T-helper 17 cell (primary cell): ENCODE results near the gene PLCB3. TPM values are rescaled to one million over a fixed set of nuclear protein-coding genes. Genes with fewer than 3 reads are reported as not detected.
"Not testable (repeated sequence)": the region's sequence is repeated elsewhere in the genome, so short reads cannot be mapped to it uniquely, and the experiment has no call there.

ENCODE experiments used
- ATAC-seq: fragments of 150-1000 bp; cut with Tn5 transposase; 2 replicates; pipeline ENCODE4 v1.10.0; 2021; ENCODE audit warnings: mild to moderate bottlenecking, moderate library complexity
- DNase-seq, 3 donors: peaks; one replicate each; pipeline versions ENCODE4 v3.0.0 to v3.0.0-alpha.2; 2020 to 2021
- H3K9me3 ChIP-seq: one replicate; pipeline ENCODE4 v1.7.0; 2013; ENCODE audit warnings: low read length, mild to moderate bottlenecking; ENCODE audit not compliant: control insufficient read depth, poor library complexity, severe bottlenecking
- H3K27ac Mint-ChIP-seq: one replicate; pipeline ENCODE4 v1.8.0; 2022; ENCODE audit warnings: mild to moderate bottlenecking, moderate library complexity, mixed read lengths
- H3K27me3 Mint-ChIP-seq: one replicate; pipeline ENCODE4 v1.8.0; 2022; ENCODE audit warnings: mixed read lengths
- H3K36me3 Mint-ChIP-seq: one replicate; pipeline ENCODE4 v1.8.0; 2022; ENCODE audit warnings: low read depth, mixed read lengths
- H3K4me1 Mint-ChIP-seq: one replicate; pipeline ENCODE4 v1.8.0; 2022; ENCODE audit warnings: mild to moderate bottlenecking, mixed read lengths
- H3K4me3 Mint-ChIP-seq: one replicate; pipeline ENCODE4 v1.8.0; 2022; ENCODE audit warnings: mild to moderate bottlenecking, moderate library complexity, mixed read lengths
- total RNA-seq, 4 donors: library from RNA in 2 of 4; stranded (reverse) in 2 of 4; gene quantifications; one replicate each; pipeline ENCODE4 v1.2.3 and lab custom pipeline; 2022 to 2026

PLCB3 gene
- total RNA-seq, 2 donors from 2014 or later: 5.9 TPM

GRCh38 chr11:64314146-64314804, 62.9 kb downstream of the PLCB3 start:
- Mint-ChIP-seq H3K4me1 (peaks cover 30% of the 10 kb centered on the region), H3K27me3 (no peaks in the 10 kb centered on the region), H3K27ac (peak overlapping the region; percentile 77), H3K36me3 (no peaks in the 10 kb centered on the region), H3K4me3 (no peak overlapping the region)
- DNase-seq (no peak), ATAC-seq (no peak)
- no peaks in the 10 kb centered on the region for H3K9me3 ChIP-seq

DNA sequence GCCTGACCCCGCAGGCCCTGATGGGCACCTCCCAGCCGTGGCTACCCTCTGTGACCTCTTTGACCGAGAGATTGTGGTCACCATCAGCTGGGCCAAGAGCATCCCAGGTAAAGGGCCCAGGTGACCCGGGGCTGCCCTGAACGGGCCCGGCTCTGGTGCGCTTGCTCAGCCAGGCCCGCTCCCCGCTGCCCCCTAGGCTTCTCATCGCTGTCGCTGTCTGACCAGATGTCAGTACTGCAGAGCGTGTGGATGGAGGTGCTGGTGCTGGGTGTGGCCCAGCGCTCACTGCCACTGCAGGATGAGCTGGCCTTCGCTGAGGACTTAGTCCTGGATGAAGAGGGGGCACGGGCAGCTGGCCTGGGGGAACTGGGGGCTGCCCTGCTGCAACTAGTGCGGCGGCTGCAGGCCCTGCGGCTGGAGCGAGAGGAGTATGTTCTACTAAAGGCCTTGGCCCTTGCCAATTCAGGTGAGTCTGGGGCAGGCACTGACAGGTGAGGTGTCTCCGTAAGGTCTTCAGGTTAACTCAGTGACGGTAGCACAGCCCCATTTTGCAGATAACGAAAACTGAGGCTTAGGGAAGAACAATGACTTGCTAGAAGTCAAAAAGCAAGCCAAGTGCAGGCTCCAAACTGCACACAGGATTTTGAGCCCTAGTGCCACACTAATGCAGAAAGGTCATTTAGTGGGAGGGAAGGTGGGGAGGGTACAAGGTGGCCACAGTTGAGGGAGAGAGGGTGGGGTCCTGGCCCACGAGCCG, 63.7 kb downstream of the PLCB3 start:
- Mint-ChIP-seq H3K27me3 (no peaks in the 10 kb centered on the region), H3K4me3 (no peak overlapping the region), H3K27ac (peak overlapping the region; percentile 77), H3K4me1 (peaks cover 34% of the 10 kb centered on the region), H3K36me3 (no peaks in the 10 kb centered on the region)
- DNase-seq (no peak), ATAC-seq (no peak)
- H3K9me3 ChIP-seq: no peaks in the 10 kb centered on the region

- not testable (repeated sequence) for DNase-seq, H3K9me3 ChIP-seq, H3K27me3 Mint-ChIP-seq, ATAC-seq, H3K36me3 Mint-ChIP-seq
- H3K4me1 Mint-ChIP-seq: peaks cover 35% of the 10 kb centered on the region
- peak overlapping the region; percentile 96 for H3K4me3 Mint-ChIP-seq
- peak overlapping the region; percentile 98 for H3K27ac Mint-ChIP-seq
These were observed 64.6 kb downstream of the PLCB3 start for GRCh38 chr11:64315667-64316526.

GRCh38 chr11:64316672-64317324, 65.5 kb downstream of the PLCB3 start:
- peak; percentile 10 for ATAC-seq
- H3K36me3 Mint-ChIP-seq: peaks cover 6% of the 10 kb centered on the region
- H3K4me1 Mint-ChIP-seq: peaks cover 38% of the 10 kb centered on the region

GRCh38 chr11:64317325-64317960, 66.1 kb downstream of the PLCB3 start, which contains the start of gene TRMT112:
TRMT112 (minus strand) TSS chr11:64317559; CDS start chr11:64317526, 33 bp downstream.
- Mint-ChIP-seq H3K4me1 (peaks cover 37% of the 10 kb centered on the region), H3K27ac (peak within 1 kb of the TSS; percentile 98), H3K27me3 (no peaks in the 10 kb centered on the region), H3K4me3 (peak within 1 kb of the TSS; percentile 96), H3K36me3 (peaks cover 6% of the 10 kb centered on the region)
- no peaks in the 10 kb centered on the region for H3K9me3 ChIP-seq
- DNase-seq: peak; percentile 86 to 90 (median 88)
- peak; percentile 83 for ATAC-seq

More at GRCh38 chr11:64316672-64317324, 65.5 kb downstream of the PLCB3 start:
- Mint-ChIP-seq H3K27me3 (no peaks in the 10 kb centered on the region), H3K27ac (peak overlapping the region; percentile 98), H3K4me3 (peak overlapping the region; percentile 96)
- DNase-seq: peak in 1 of 3 donors; percentile 42
- no peaks in the 10 kb centered on the region for H3K9me3 ChIP-seq

GRCh38 chr11:64317961-64318765, 66.8 kb downstream of the PLCB3 start, which contains the start of gene PRDX5:
PRDX5 (plus strand) TSS chr11:64318121; CDS start chr11:64318216, 95 bp downstream.
- H3K9me3 ChIP-seq: no peaks in the 10 kb centered on the region
- ATAC-seq: peak; percentile 79
- Mint-ChIP-seq H3K4me1 (peaks cover 30% of the 10 kb centered on the region), H3K4me3 (peak within 1 kb of the TSS; percentile 96), H3K27me3 (no peaks in the 10 kb centered on the region), H3K27ac (peak within 1 kb of the TSS; percentile 98), H3K36me3 (peaks cover 6% of the 10 kb centered on the region)
- DNase-seq: peak; percentile 92 to 95 (median 94)

Other genes starting within 250 kb of the PLCB3 start
- gene FLRT1, start 215.6 kb upstream of the PLCB3 start, total RNA-seq: not detected
- gene MACROD1, start 85.4 kb upstream of the PLCB3 start, total RNA-seq: 1 to 10 TPM; 3.9 to 7.5 TPM
- gene STIP1, start 65.4 kb upstream of the PLCB3 start, total RNA-seq: 10 to 100 TPM; 66.9 to 69.1 TPM
- 100 to 1,000 TPM; 151 to 182 TPM for gene FERMT3, start 44.8 kb upstream of the PLCB3 start, total RNA-seq
- gene TRPT1, start 25.3 kb upstream of the PLCB3 start, total RNA-seq: 10 to 100 TPM; 16.2 to 16.6 TPM
- gene NUDT22, start 25.3 kb upstream of the PLCB3 start, total RNA-seq: 10 to 100 TPM; 30.8 to 42.8 TPM
- gene DNAJC4, start 21.0 kb upstream of the PLCB3 start, total RNA-seq: 10 to 100 TPM; 29.0 to 35.0 TPM
- 10 to 100 TPM; 44.9 to 48.3 TPM for gene VEGFB, start 16.9 kb upstream of the PLCB3 start, total RNA-seq
- gene FKBP2, start 10.4 kb upstream of the PLCB3 start, total RNA-seq: 10 to 100 TPM; 27.4 to 29.1 TPM
- 10 to 100 TPM; 38.7 to 48.2 TPM for gene PPP1R14B, start 4.6 kb upstream of the PLCB3 start, total RNA-seq
- gene BAD, start 33.1 kb downstream of the PLCB3 start, total RNA-seq: 10 to 100 TPM; 46.3 to 47.0 TPM
- gene GPR137, start 34.3 kb downstream of the PLCB3 start, total RNA-seq: 10 to 100 TPM; 46.5 to 57.9 TPM
- gene KCNK4, start 39.8 kb downstream of the PLCB3 start, total RNA-seq: under 1 TPM in 1 of 2 donors, not detected in 1; 0.50 TPM
- gene CATSPERZ, start 48.8 kb downstream of the PLCB3 start, total RNA-seq: not detected
- 10 to 100 TPM; 25.7 to 26.6 TPM for gene ESRRA, start 54.0 kb downstream of the PLCB3 start, total RNA-seq
- gene TRMT112, start 66.0 kb downstream of the PLCB3 start, total RNA-seq: 100 to 1,000 TPM in 1 of 2 donors, 10 to 100 TPM in 1; 95.4 to 110 TPM
- gene PRDX5, start 66.6 kb downstream of the PLCB3 start, total RNA-seq: 10 to 100 TPM; 46.4 to 49.7 TPM
- 100 to 1,000 TPM; 111 to 153 TPM for gene CCDC88B, start 88.7 kb downstream of the PLCB3 start, total RNA-seq
- gene RPS6KA4, start 107.6 kb downstream of the PLCB3 start, total RNA-seq: 10 to 100 TPM; 21.5 to 26.1 TPM